ENCODE data around the gene OR2AG2.
"Not testable (repeated sequence)": the region's sequence is repeated elsewhere in the genome, so short reads cannot be mapped to it uniquely, and the experiment has no call there.

OR2AG2 gene, protein sequence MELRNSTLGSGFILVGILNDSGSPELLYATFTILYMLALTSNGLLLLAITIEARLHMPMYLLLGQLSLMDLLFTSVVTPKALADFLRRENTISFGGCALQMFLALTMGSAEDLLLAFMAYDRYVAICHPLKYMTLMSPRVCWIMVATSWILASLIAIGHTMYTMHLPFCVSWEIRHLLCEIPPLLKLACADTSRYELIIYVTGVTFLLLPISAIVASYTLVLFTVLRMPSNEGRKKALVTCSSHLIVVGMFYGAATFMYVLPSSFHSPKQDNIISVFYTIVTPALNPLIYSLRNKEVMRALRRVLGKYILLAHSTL

DNA sequence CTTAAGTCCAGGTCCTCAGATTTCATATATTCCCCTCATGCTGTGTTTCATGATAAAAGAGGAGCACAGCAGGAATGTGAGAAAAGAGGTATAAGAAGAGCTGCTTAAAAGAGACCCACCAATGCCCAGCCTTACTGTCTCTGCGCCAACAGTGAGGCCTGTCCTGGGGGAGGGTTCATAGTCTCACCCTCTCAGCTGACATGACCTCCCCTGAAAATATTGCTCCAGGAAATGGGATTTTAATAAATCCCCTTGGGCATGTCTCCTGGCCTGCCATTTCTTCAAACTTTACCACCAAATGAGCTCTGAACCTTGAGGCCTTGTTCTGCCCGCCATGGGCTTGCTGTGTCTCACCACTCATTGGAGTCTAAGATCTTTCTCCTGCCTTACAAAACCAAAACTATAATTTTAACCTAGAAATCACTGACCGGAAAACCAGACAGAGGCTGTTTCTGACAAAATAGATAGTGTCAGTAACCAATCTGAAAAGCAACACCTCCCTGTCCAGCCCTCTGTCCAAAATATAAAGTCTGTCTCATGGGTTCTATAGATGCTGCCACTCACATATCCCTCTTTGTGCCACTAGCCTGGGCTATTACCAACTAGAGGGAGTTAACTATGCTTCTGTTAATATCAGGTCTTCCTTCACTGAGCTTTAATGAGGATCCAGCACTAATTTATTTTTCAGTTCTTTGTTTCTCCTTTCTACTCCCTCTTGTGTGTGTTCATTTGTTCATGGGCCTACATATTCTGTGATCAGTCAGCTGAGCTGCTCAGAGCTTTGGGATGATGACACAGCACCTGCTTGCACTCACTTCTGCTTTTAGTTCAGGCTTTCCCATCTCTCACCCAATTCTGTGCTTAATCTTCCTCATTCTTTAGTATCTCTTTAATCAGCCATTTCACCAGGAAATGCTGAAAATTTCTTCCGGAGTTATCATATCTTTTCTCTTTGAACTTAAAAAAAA, at the start of gene OR2AG2:
Gene OR2AG2, minus strand, starts transcription at position 51 of the 968 bp plus-strand sequence. CDS start 3,019 bp downstream, outside the sequence.
- peak; percentile 47 for DNase-seq

- no peak for DNase-seq
Observed at GRCh38 chr11:6818967-6819366, 47.2 kb upstream of the OR2AG2 start.

- no peak for DNase-seq
Observed at GRCh38 chr11:6817694-6818093, 45.9 kb upstream of the OR2AG2 start.

DNA sequence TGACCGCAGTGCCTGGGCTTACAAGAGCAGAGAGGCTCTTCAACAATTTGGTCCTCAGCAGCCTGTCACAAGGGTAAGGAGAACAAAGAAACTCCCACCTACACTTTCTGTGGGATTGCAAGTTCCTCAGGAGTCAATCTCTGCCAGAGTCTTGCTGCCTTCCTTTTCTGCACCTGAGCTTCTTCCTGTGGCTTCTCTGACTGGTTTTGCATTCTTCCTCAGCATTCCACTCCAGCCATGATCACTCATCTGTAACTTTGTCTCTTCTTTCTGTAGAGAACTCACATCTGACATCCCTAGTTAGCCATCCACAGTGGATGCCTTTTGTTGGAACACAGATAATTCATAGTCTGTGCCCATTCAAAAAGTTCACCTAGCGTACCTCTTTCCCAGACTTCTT, 41.9 kb upstream of the OR2AG2 start:
- DNase-seq = no peak

DNA sequence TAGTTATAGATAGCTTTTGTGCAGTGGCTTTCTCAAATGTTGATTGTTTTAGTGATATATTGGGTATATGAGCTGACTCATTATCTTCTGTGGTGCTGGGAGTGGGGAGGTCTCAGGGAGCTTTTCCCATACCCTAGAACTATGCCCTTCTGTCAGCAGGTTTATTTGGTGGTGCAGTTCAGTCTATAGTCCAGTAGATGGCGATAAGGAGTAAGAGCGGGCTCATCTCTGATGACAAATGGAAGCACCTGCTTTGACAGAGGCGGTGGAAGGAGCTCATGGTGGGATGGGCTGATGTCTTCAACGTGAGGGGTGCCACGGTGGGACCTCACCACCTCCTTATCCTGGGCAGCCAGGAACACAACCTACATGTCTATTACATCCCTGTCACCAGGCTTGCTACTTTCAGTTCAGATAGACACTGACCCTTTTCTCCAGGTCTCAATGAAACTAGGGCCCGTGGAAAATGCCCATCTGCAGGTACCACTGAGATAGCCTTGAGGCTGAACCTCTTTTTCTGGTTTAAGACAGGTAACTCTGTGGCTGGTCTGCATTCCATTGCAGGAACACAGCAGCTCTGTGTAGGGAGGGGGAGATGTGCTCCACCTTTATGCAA, 40.7 kb upstream of the OR2AG2 start:
- DNase-seq = peak; percentile 40

DNA sequence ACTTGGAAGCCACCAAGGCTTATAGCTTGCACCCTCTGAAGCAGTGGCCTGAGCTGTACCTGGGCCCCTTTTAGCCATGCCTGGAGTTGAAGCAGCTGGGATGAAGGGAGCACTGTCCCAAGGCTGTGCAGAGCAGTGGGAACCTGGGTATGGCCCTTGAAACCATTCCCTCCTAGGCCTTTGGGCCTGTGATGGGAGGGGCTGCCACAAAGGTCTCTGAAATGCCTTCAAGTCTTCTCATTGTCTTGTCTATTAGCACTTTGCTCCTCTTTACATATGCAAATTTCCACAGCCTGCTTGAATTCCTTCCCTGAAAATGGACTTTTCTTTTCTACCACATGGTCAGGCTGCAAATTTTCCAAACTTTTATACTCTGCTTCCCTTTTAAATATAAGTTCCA, 29.3 kb upstream of the OR2AG2 start:
- DNase-seq = not testable (repeated sequence)

DNA sequence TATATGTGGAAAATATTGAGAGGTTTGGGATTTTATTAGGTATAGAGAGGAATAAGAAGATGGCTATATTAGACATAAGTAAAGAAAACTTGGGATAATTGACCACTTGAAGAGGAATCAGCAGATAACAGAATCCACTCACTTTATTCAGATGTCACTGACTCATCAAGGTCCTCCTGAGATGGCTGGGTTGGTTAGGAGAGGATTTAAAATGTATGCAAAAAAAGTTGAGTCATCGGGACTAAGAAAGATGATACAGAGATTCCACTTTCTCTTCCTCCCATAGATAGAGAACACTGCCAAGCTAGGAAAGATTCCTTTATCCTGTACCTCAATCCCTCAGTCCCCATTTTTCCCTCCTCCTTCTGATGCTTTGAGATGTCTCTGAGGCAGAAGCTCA, 27.6 kb upstream of the OR2AG2 start, which contains the start of gene OR6A2:
Gene OR6A2, minus strand, starts transcription at position 288 of the 400 bp plus-strand sequence. CDS start 3,981 bp downstream, outside the sequence.
- DNase-seq = no peak

DNA sequence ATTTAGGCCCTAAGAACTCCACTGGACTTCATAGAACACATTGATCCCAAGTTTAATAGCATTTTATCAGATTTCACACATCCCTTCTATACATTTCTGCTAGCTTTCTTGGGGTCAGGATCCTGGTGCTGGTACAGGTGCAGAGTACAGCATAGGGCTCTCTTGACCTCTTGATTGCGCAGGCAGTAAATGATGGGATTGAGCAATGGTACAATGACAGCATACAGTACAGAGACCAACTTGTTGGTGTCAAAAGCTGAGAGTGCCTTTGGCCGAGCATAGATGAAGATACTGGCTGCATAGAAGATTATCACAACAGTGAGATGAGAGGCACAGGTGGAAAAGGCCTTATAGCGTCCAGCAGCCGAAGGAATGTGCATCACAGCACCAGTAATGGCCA, 22.9 kb upstream of the OR2AG2 start:
- DNase-seq = no peak

DNA sequence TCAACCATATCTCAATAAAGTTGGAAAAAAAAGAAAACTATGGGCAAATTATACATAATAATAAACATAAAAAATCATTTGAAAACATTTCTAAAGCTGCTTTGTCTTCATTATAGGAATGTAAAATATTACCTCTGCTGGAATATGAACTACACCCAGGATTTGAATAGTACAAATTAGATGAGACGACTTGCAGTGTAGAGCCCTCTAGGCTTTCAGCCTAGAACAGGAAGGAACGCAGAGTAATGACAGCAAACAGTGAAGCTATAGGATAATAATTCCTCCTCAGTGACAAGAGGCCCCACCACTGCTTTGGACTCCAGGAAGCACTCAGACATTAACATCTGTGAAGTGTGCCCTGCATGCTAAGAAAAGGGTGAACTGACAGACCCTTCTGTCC, 18.8 kb upstream of the OR2AG2 start:
- no peak for DNase-seq

- DNase-seq = no peak
Observed at GRCh38 chr11:6782720-6783119, 10.9 kb upstream of the OR2AG2 start, which contains the start of gene OR2AG1. Gene OR2AG1, plus strand, starts transcription at chr11:6783020. Its CDS starts 2,018 bp downstream, at chr11:6785038.

DNA sequence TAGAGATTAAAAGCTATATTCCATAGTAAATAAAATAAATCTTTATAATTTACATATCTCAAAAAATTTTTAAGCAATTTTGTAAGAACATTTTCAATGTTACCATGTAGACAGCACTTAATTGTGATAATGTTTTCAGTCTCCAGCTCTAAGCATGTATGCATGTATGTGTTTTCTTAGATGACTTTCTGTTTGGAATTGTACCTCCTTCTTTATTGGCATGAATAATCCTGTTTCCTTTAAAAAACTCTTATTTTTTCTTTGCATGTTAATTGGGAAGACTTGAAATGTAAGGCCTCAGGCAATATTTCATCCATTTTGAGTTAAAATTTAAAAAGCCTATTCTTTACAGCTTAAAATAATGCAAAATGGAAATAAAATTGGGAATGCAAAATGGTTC, 9.1 kb upstream of the OR2AG2 start:
- no peak for DNase-seq

GRCh38 chr11:6778518-6778917, 6.7 kb upstream of the OR2AG2 start:
- no peak for DNase-seq

DNA sequence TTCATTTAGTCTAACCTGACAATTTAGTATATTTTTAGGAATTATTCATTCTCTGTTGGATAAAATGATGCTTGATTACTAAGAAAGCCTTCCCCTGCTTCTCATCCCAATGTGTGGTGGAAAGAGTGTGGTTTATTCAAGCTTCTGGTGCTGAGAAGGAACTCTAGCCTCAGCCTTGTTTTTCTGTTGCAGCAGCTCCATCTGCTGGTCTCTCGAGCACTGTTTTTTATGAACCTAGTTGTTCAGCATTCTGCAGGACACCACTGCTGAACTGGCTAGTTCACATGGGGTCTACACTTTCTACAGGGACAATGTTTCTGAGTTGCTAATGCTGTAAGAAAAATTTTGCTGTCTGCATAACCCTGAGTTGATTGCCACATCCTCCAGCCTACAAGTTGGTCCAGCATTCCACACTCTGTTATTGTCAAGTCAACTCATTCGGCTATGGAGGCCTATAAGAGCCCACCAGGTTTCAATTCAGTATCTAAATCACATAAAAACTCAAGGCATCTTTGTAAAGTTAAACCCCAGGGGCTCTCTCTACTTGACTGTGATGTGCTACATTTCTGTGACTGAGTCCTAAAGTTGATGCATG, 14.3 kb downstream of the OR2AG2 start:
- peak; percentile 49 for DNase-seq

DNA sequence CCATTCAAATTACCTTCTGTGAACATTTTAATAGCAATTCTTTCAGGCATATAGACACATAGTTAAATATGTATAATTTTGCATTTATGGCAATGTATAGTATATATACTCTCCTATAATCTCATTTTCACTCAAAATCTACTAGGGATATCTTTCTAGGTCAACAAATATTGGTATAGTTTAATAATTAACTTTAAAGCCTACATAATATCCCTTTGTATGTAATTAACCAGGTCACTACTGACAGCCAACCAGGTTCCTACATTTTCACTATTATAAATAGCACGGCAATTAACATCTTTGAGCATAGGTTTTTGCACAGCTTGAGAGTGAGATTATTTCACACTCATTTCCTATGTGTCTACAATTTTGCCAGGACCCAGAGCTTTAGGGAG, 15.8 kb downstream of the OR2AG2 start:
- DNase-seq = no peak

GRCh38 chr11:6755303-6755952, 16.3 kb downstream of the OR2AG2 start:
- peak; percentile 37 for DNase-seq

- DNase-seq = no peak
Observed at GRCh38 chr11:6747097-6747668, 24.6 kb downstream of the OR2AG2 start.

GRCh38 chr11:6746626-6747025, 25.1 kb downstream of the OR2AG2 start:
- no peak for DNase-seq

GRCh38 chr11:6746086-6746618, 25.6 kb downstream of the OR2AG2 start:
- DNase-seq = peak; percentile 24

DNA sequence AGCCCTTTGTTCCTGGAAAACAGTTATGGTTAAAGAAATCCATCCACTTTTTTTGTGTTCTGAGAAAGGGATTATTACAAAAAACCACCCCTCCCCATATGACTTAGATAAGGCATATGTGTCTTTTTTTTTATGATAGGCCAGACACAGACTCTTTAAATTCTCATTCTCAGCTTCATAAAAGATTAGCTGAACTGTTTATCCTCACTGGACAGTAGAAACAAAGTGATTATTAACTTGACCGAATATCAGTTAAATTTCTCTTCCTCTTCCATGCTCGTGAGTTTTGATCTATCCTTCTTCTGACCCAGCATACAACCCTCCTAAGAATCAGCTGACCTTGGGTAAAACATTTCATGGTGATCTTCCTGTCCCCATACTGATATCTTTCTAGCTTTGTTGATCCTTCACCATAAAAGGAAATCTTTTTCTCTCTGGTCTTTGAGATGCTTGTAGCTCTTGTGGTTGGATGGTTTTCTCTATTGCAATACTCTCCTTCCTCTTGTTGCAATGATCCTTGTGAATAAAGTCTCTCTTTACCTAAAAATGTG, 26.2 kb downstream of the OR2AG2 start:
- DNase-seq = no peak

GRCh38 chr11:6745018-6745417, 26.8 kb downstream of the OR2AG2 start:
- DNase-seq = no peak

- no peak for DNase-seq
Observed at GRCh38 chr11:6742260-6742659, 29.5 kb downstream of the OR2AG2 start.
